GM19043 (cell line): ENCODE measurements around the gene C2orf92.

Experiments used
- ATAC-seq: cut with Tn5 transposase; IDR thresholded peaks from one replicate; pipeline ENCODE4 v1.9.1; 2021; ENCODE audit warnings: low read depth; ENCODE audit not compliant: unreplicated experiment

Gene C2orf92

GRCh38 chr2:97740590-97741182 is 71.2 kb downstream of the C2orf92 start:
- ATAC-seq: no peak

GRCh38 chr2:97741251-97741650 is 71.7 kb downstream of the C2orf92 start:
- no peak for ATAC-seq

- no peak for ATAC-seq
These were observed 72.2 kb downstream of the C2orf92 start for GRCh38 chr2:97741686-97742085.

GRCh38 chr2:97742381-97742847 is 72.9 kb downstream of the C2orf92 start:
- ATAC-seq: no peak

- no peak for ATAC-seq
These were observed 74.4 kb downstream of the C2orf92 start for GRCh38 chr2:97743913-97744312.

- ATAC-seq: peak; percentile 58
These were observed 76.1 kb downstream of the C2orf92 start for GRCh38 chr2:97745474-97746174.

- no peak for ATAC-seq
These were observed 77.8 kb downstream of the C2orf92 start for GRCh38 chr2:97747285-97747684.

- no peak for ATAC-seq
These were observed 78.2 kb downstream of the C2orf92 start for GRCh38 chr2:97747716-97748115.

GRCh38 chr2:97749581-97749980 is 80.1 kb downstream of the C2orf92 start:
- ATAC-seq: no peak

GRCh38 chr2:97750017-97750416 is 80.5 kb downstream of the C2orf92 start:
- ATAC-seq: no peak

GRCh38 chr2:97751752-97752151 is 82.2 kb downstream of the C2orf92 start:
- ATAC-seq: no peak
